Measurements from ENCODE around the gene BACH1. TPM values are rescaled to one million over a fixed set of nuclear protein-coding genes. Genes with fewer than 3 reads are reported as not detected.

The BACH1 gene
- polyA plus RNA-seq, 1 of the 3 experiments (the other 2 are of a cell fraction): 18.1 TPM

- TF ChIP-seq, protein P1, sequence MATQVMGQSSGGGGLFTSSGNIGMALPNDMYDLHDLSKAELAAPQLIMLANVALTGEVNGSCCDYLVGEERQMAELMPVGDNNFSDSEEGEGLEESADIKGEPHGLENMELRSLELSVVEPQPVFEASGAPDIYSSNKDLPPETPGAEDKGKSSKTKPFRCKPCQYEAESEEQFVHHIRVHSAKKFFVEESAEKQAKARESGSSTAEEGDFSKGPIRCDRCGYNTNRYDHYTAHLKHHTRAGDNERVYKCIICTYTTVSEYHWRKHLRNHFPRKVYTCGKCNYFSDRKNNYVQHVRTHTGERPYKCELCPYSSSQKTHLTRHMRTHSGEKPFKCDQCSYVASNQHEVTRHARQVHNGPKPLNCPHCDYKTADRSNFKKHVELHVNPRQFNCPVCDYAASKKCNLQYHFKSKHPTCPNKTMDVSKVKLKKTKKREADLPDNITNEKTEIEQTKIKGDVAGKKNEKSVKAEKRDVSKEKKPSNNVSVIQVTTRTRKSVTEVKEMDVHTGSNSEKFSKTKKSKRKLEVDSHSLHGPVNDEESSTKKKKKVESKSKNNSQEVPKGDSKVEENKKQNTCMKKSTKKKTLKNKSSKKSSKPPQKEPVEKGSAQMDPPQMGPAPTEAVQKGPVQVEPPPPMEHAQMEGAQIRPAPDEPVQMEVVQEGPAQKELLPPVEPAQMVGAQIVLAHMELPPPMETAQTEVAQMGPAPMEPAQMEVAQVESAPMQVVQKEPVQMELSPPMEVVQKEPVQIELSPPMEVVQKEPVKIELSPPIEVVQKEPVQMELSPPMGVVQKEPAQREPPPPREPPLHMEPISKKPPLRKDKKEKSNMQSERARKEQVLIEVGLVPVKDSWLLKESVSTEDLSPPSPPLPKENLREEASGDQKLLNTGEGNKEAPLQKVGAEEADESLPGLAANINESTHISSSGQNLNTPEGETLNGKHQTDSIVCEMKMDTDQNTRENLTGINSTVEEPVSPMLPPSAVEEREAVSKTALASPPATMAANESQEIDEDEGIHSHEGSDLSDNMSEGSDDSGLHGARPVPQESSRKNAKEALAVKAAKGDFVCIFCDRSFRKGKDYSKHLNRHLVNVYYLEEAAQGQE (IDR thresholded peaks at IDR 0.05; ENCODE audit: low read depth, low read length): no peak
- TF ChIP-seq EP300 (IDR thresholded peaks at IDR 0.05; ENCODE audit: borderline replicate concordance in 1 of 2, low read depth in 1 of 2, low read length in 1 of 2) (no peak), GATA2 (CRISPR knock-in tag; IDR thresholded peaks at IDR 0.05) (no peak), NFIC (IDR thresholded peaks at IDR 0.05; ENCODE audit: borderline replicate concordance) (no peak), RFX5 (IDR thresholded peaks at IDR 0.05; ENCODE audit: low read length) (no peak), RAD21 (IDR thresholded peaks at IDR 0.05; ENCODE audit: low read length) (no peak), SMC3 (IDR thresholded peaks at IDR 0.05; ENCODE audit: low read depth, low read length) (no peak), TCF12 (IDR thresholded peaks at IDR 0.05) (no peak)
- TF ChIP-seq, protein P2, sequence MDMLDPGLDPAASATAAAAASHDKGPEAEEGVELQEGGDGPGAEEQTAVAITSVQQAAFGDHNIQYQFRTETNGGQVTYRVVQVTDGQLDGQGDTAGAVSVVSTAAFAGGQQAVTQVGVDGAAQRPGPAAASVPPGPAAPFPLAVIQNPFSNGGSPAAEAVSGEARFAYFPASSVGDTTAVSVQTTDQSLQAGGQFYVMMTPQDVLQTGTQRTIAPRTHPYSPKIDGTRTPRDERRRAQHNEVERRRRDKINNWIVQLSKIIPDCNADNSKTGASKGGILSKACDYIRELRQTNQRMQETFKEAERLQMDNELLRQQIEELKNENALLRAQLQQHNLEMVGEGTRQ (IDR thresholded peaks at IDR 0.05; ENCODE audit: borderline replicate concordance, low read depth, low read length): no peak
These were observed 13.1 kb downstream of the BACH1 start (continued) for GRCh38 chr21:29311802-29312201.

DNA sequence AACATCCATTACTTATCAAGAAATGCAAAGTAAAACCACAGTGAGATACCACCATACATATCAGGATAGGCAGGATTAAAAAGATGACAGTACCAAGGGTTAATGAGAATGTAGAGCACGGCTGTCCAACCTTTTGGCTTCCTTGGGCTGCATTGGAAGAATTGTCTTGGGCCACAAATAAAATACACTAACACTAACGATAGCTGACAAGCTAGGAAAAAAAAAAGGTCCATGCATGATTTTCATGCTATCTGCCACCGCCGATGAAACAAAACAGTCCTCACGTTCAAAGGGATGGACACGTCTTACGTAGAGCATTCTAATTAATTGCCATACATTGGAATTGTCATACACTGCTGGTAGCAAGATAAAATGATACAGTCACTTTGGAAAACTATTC lies 14.3 kb downstream of the BACH1 start:
- TF ChIP-seq FOSL2 (IDR thresholded peaks at IDR 0.05; ENCODE audit: borderline replicate concordance, low read depth) (no peak), YY1 (IDR thresholded peaks at IDR 0.05; ENCODE audit: low read depth) (no peak), NFIC (IDR thresholded peaks at IDR 0.05; ENCODE audit: borderline replicate concordance) (no peak), POLR2AphosphoS5 (IDR thresholded peaks at IDR 0.05; ENCODE audit: low read depth, low read length) (no peak), PBX3 (IDR thresholded peaks at IDR 0.05) (no peak), RXRA (IDR thresholded peaks at IDR 0.05; ENCODE audit: borderline replicate concordance, low read depth) (no peak), TAF1 (IDR thresholded peaks at IDR 0.05; ENCODE audit: borderline replicate concordance, low read depth, low read length) (no peak), TCF12 (IDR thresholded peaks at IDR 0.05) (no peak), RFX5 (IDR thresholded peaks at IDR 0.05; ENCODE audit: low read length) (no peak), GABPA (IDR thresholded peaks at IDR 0.05; ENCODE audit: low read depth) (no peak), ELF1 (IDR thresholded peaks at IDR 0.05) (no peak)
- TF ChIP-seq, protein P3, sequence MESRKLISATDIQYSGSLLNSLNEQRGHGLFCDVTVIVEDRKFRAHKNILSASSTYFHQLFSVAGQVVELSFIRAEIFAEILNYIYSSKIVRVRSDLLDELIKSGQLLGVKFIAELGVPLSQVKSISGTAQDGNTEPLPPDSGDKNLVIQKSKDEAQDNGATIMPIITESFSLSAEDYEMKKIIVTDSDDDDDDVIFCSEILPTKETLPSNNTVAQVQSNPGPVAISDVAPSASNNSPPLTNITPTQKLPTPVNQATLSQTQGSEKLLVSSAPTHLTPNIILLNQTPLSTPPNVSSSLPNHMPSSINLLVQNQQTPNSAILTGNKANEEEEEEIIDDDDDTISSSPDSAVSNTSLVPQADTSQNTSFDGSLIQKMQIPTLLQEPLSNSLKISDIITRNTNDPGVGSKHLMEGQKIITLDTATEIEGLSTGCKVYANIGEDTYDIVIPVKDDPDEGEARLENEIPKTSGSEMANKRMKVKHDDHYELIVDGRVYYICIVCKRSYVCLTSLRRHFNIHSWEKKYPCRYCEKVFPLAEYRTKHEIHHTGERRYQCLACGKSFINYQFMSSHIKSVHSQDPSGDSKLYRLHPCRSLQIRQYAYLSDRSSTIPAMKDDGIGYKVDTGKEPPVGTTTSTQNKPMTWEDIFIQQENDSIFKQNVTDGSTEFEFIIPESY (IDR thresholded peaks at IDR 0.05; ENCODE audit: borderline replicate concordance, low read depth): no peak
- TF ChIP-seq, protein P2 (IDR thresholded peaks at IDR 0.05; ENCODE audit: borderline replicate concordance, low read depth, low read length): no peak
- TF ChIP-seq, protein P4, sequence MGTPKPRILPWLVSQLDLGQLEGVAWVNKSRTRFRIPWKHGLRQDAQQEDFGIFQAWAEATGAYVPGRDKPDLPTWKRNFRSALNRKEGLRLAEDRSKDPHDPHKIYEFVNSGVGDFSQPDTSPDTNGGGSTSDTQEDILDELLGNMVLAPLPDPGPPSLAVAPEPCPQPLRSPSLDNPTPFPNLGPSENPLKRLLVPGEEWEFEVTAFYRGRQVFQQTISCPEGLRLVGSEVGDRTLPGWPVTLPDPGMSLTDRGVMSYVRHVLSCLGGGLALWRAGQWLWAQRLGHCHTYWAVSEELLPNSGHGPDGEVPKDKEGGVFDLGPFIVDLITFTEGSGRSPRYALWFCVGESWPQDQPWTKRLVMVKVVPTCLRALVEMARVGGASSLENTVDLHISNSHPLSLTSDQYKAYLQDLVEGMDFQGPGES (IDR thresholded peaks at IDR 0.05; ENCODE audit: low read depth, low read length): no peak
- TF ChIP-seq, protein P5, sequence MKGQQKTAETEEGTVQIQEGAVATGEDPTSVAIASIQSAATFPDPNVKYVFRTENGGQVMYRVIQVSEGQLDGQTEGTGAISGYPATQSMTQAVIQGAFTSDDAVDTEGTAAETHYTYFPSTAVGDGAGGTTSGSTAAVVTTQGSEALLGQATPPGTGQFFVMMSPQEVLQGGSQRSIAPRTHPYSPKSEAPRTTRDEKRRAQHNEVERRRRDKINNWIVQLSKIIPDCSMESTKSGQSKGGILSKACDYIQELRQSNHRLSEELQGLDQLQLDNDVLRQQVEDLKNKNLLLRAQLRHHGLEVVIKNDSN (IDR thresholded peaks at IDR 0.05; ENCODE audit: borderline replicate concordance, low read depth): no peak
- ChIA-PET CTCF (no interaction called here), POLR2A (no interaction called here)
- Histone ChIP-seq H3K36me3 (replicated peaks in 1 of 2; ENCODE audit: control insufficient read depth in 1 of 2, insufficient read depth in 2 of 2, low read length in 1 of 2) (peaks cover 0 to 43% of the 10 kb centered on the region in 2 experiments), H3K4me3 (ENCODE audit: low read depth in 2 of 2, low read length in 1 of 2) (no peak overlapping the region), H4K20me1 (ENCODE audit: insufficient read depth) (peaks cover 100% of the 10 kb centered on the region), H3K27me3 (ENCODE audit: insufficient read depth) (no peaks in the 10 kb centered on the region), H3K9me3 (no peaks in the 10 kb centered on the region), H3K9ac (no peak overlapping the region), H2AFZ (ENCODE audit: low read depth) (no peak overlapping the region), H3K9me2 (no peaks in the 10 kb centered on the region), H3K4me1 (ENCODE audit: control insufficient read depth in 1 of 2, insufficient read depth in 2 of 2, low read depth in 1 of 2, low read length in 1 of 2) (peaks cover 3 to 42% of the 10 kb centered on the region in 2 experiments; a peak in 3 of 4 replicates), H3K27ac (ENCODE audit: low read depth in 2 of 2, low read length in 1 of 2) (no peak overlapping the region), H3K79me2 (ENCODE audit: insufficient read depth) (peaks cover 100% of the 10 kb centered on the region), H3K4me2 (no peak overlapping the region), H3F3A (replicated peaks; ENCODE audit: insufficient read depth) (peaks cover 6% of the 10 kb centered on the region)
- no peak for DNase-seq
- WGBS (ENCODE audit: low lambda C conversion rate): 80% methylated on average over 7 of the region's 7 CpGs
